GM12864 (cell line): ENCODE results near the gene RBMS3.

Experiments used
- DNase-seq: peaks from one replicate; pipeline ENCODE4 v3.0.0-alpha.2; 2011; ENCODE audit warnings: low read depth
- H3K4me3 ChIP-seq: 2 replicates; pipeline ENCODE4 v1.5.1; 2011; ENCODE audit warnings: mild to moderate bottlenecking, low read depth, low read length, control low read depth
- CTCF ChIP-seq: IDR thresholded peaks from 2 replicates; pipeline ENCODE4 v1.5.1; 2011; ENCODE audit warnings: low read depth, mild to moderate bottlenecking, moderate library complexity, low read length, control low read depth, inconsistent platforms; ENCODE audit errors: missing control alignments

RBMS3 gene

GRCh38 chr3:29942297-29942696, 661.4 kb downstream of the RBMS3 start:
- no peak overlapping the region for H3K4me3 ChIP-seq
- DNase-seq, result no peak
- no peak for TF ChIP-seq CTCF

GRCh38 chr3:29949131-29949530, 668.3 kb downstream of the RBMS3 start:
- no peak overlapping the region for H3K4me3 ChIP-seq
- no peak for TF ChIP-seq CTCF
- DNase-seq, result no peak

GRCh38 chr3:29949940-29950616, 669.2 kb downstream of the RBMS3 start:
- H3K4me3 ChIP-seq, result no peak overlapping the region
- TF ChIP-seq CTCF, result no peak
- no peak for DNase-seq

GRCh38 chr3:29952431-29952830, 671.6 kb downstream of the RBMS3 start:
- TF ChIP-seq CTCF, result no peak
- DNase-seq, result no peak
- no peak overlapping the region for H3K4me3 ChIP-seq

GRCh38 chr3:29955413-29955812, 674.5 kb downstream of the RBMS3 start:
- TF ChIP-seq CTCF, result no peak
- DNase-seq, result no peak
- H3K4me3 ChIP-seq, result no peak overlapping the region

- no peak for DNase-seq
- no peak for TF ChIP-seq CTCF
Observed at GRCh38 chr3:29958816-29959215, 677.9 kb downstream of the RBMS3 start.

GRCh38 chr3:29971895-29972294, 691.0 kb downstream of the RBMS3 start:
- H3K4me3 ChIP-seq, result no peak overlapping the region
- TF ChIP-seq CTCF, result no peak
- DNase-seq, result no peak

More at GRCh38 chr3:29958816-29959215, 677.9 kb downstream of the RBMS3 start:
- H3K4me3 ChIP-seq, result no peak overlapping the region
